Measurements from ENCODE around the gene CALHM2.
"Not testable (repeated sequence)": the region's sequence is repeated elsewhere in the genome, so short reads cannot be mapped to it uniquely, and the experiment has no call there.

CALHM2 gene

DNA sequence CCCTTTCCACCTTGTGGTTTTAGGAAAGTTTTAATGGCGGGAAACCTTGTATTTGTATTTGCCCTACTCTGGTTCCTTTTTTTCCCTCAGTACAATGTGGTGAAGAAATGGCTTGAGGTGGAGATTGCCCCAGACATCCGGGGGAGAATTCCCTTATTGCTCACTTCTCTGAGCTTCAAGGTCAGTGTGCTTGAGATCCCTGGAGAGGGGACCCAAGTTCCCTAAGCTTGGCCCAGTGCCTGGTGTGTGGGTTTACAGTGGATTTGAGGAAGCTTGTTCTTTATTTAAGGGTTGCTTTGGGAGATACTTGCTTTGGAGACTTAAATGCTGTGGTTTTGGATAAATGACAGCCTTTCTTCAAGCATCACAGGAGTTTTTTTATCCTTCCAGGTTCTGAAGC is 18.3 kb downstream of the CALHM2 start:
- peaks cover 57% of the 10 kb centered on the region for H3K36me3 Mint-ChIP-seq
- no peak for DNase-seq
- H3K27me3 Mint-ChIP-seq: no peaks in the 10 kb centered on the region
- CTCF ChIA-PET: interaction anchor here (0.7 to 3.5 kb wide), 3 partner anchors 9 to 18 kb away, joined by 3 to 14 read pairs (median 4); no protein-coding TSS in a partner anchor
- no peaks in the 10 kb centered on the region for H3K9me3 Mint-ChIP-seq
- peaks cover 50% of the 10 kb centered on the region for H3K4me1 Mint-ChIP-seq
- H3K27ac Mint-ChIP-seq: peak overlapping the region; percentile 33
- no peak overlapping the region for H3K4me3 Mint-ChIP-seq

DNA sequence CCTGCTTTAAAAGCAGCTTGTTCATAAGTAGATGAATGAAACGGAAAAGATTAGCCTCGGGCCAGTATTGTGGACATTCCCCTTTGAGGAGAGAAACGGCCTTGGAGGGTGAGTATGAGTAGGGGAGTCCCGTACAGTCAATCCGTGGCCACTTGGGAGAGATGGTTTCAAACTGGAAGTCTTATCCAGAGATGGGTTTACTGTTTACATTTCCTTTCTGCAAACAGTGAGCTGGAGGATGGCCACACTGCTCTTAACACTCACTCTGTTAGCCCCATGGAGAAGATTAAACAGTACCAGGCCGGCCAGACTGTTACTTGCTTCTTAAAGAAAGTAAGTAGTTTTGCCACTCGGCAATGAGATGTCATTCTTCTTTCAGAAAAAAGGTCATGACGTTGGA is 20.3 kb downstream of the CALHM2 start:
- no peaks in the 10 kb centered on the region for H3K9me3 Mint-ChIP-seq
- peaks cover 70% of the 10 kb centered on the region for H3K4me1 Mint-ChIP-seq
- no peaks in the 10 kb centered on the region for H3K27me3 Mint-ChIP-seq
- no peak for DNase-seq
- H3K27ac Mint-ChIP-seq: peak overlapping the region; percentile 82
- CTCF ChIA-PET: interaction anchor here (0.9 to 3.5 kb wide), 4 partner anchors 13 to 44 kb away, joined by 4 to 16 read pairs (median 10); no protein-coding TSS in a partner anchor
- H3K36me3 Mint-ChIP-seq: peaks cover 59% of the 10 kb centered on the region
- H3K4me3 Mint-ChIP-seq: no peak overlapping the region

DNA sequence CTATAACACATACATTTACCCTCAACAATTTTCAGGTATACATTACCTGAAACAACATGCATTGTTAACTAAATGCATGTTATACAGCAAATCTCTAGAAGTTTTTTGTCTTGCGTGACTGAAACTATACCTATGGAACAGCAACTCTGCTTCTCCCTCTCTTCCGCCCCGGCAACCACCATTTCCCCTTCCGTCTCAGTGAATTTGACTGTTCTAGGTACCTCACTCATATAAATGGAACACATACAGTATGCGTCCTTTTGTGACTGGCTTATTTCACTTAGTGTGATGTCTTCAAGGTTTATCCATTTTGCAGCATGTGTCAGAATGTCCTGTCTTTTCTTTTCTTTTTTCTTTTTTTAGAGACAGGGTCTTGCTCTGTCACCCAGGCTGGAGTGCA is 22.5 kb downstream of the CALHM2 start:
- Mint-ChIP-seq H3K4me3 (peak overlapping the region; percentile 21), H3K27ac (peak overlapping the region; percentile 85), H3K27me3 (no peaks in the 10 kb centered on the region), H3K4me1 (peaks cover 72% of the 10 kb centered on the region), H3K9me3 (no peaks in the 10 kb centered on the region), H3K36me3 (peaks cover 66% of the 10 kb centered on the region)
- CTCF ChIA-PET: interaction anchor here (2.9 kb wide), 1 partner anchor 47 kb away, joined by 16 read pairs; no protein-coding TSS in a partner anchor
- DNase-seq: peak; percentile 66

DNA sequence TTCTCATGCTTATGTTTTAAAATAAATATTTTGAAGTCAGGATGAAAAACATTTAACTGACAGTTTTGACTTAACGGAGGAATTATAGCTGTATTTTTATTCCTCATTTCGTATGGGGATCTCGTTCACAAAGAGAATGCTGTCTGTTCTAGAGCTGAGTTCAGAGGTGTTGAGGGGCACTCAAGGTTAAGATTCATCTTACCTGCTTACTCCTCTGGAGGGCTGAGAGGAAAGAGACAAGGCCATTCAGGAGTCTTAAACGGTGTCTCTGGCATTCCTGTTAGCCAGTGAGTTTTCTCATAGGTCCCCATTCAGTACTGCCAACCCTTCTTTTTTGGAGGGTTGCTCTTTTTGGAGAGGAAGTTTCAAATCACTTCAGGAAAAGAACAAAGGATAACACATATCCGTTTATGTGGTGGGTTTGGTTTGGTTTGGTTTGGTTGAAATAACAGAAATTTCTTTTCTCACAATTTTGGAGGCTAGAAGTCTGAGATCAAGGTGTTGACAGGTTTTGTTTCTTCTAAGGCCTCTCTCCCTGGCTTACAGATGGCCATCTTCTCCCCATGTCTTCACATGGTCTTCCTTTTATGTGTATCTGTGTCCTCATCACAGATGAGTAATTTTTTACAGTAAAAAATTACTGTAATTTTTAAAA is 23.1 kb downstream of the CALHM2 start:
- Mint-ChIP-seq H3K9me3 (no peaks in the 10 kb centered on the region), H3K4me1 (peaks cover 71% of the 10 kb centered on the region), H3K4me3 (peak overlapping the region; percentile 51), H3K27ac (peak overlapping the region; percentile 85), H3K36me3 (peaks cover 71% of the 10 kb centered on the region), H3K27me3 (no peaks in the 10 kb centered on the region)
- DNase-seq: no peak
- CTCF ChIA-PET: no interaction called here

DNA sequence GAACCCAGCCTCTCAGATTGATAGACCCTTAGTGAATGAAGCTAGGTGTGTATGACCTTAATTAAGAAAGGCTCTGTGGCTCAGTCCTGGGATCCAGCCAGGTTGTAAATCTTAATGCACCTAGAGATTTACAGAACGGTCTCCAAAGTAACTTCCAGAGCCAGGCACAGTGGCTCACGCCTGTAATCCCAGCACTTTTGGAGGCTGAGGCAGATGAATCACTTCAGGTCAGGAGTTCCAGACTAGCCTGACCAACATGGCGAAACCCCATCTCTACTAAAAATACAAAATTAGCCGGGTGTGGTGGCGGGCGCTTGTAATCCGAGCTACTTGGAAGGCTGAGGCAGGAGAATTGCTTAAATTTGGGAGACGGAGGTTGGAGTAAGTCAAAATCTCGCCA is 24.3 kb downstream of the CALHM2 start:
- no peak for DNase-seq
- H3K36me3 Mint-ChIP-seq: peaks cover 71% of the 10 kb centered on the region
- H3K4me3 Mint-ChIP-seq: no peak overlapping the region
- H3K4me1 Mint-ChIP-seq: peaks cover 62% of the 10 kb centered on the region
- CTCF ChIA-PET: interaction anchor here (0.9 to 1.7 kb wide), 4 partner anchors 14 to 684 kb away, joined by 3 to 8 read pairs (median 3); no protein-coding TSS in a partner anchor
- H3K27me3 Mint-ChIP-seq: no peaks in the 10 kb centered on the region
- H3K27ac Mint-ChIP-seq: peak overlapping the region; percentile 42
- no peaks in the 10 kb centered on the region for H3K9me3 Mint-ChIP-seq

DNA sequence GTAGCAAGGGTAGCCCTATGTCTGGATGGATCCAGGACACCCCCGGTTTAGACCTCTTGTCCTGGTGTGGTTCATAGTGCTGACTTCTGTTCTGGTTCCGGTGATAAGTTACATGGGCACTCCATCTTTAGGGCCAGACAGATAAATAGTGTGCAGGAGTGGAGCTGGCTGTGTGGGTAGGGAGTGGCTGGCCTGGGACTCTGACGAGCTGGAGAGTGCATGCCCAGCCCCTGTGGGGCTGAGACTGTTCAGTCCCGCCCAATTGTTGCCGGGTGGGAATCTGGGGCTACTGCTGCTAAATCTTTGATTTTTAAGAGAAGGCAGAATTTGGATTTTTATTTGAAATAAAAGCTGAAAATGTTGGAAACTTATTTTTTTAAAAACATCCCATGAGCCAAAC is 28.4 kb downstream of the CALHM2 start:
- H3K4me1 Mint-ChIP-seq: peaks cover 22% of the 10 kb centered on the region
- H3K27ac Mint-ChIP-seq: peak overlapping the region; percentile 53
- CTCF ChIA-PET: interaction anchor here (0.9 to 2.6 kb wide), 6 partner anchors 26 to 62 kb away, joined by 3 to 16 read pairs (median 4); partner anchors contain the start of gene CALHM2
- no peaks in the 10 kb centered on the region for H3K27me3 Mint-ChIP-seq
- peaks cover 72% of the 10 kb centered on the region for H3K36me3 Mint-ChIP-seq
- H3K4me3 Mint-ChIP-seq: no peak overlapping the region
- H3K9me3 Mint-ChIP-seq: no peaks in the 10 kb centered on the region
- no peak for DNase-seq

DNA sequence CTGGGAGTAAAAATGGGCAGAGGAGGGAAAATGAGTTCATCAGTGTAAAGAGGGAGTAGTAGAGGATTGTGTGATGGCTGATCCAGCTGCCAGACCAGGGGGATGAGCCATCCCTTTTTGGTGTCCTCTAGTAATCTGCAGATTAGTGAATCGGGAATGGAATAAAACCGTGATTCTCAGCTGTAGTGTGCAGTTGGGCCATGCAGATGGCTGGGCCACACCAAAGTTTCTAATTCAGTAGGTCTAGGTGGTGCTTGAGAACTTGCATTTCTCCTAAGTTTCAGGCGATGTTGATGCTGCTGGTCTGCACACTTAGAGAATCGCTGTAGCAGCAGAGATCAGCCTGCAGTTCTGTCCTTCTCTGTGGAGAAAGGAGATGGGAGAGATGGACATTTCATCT is 33.1 kb downstream of the CALHM2 start:
- H3K27me3 Mint-ChIP-seq: no peaks in the 10 kb centered on the region
- CTCF ChIA-PET: interaction anchor here (1.4 to 9.3 kb wide), 6 partner anchors 13 to 74 kb away, joined by 4 to 176 read pairs (median 7); partner anchors contain the start of genes CALHM3 and NEURL1
- H3K27ac Mint-ChIP-seq: no peak overlapping the region
- DNase-seq: no peak
- no peaks in the 10 kb centered on the region for H3K9me3 Mint-ChIP-seq
- H3K4me1 Mint-ChIP-seq: peaks cover 10% of the 10 kb centered on the region
- no peak overlapping the region for H3K4me3 Mint-ChIP-seq
- H3K36me3 Mint-ChIP-seq: peaks cover 71% of the 10 kb centered on the region

DNA sequence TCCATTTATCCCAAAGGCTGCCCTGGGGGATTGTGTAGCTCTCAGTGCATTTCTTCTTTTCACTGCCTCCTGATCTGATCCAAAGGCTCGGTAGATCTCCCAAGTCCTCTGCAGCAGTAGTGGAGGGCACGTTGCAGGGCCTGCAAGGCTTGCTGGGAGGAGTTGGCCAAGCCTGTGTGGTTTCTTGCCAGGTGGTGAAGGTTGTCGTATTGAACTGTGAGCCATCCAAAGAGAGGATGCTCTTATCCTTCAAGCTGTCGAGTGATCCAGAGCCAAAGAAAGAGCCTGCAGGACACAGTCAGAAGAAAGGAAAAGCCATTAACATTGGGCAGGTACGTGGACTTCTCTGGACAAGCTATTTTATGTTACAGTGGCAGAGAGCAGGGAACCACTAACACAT is 34.6 kb downstream of the CALHM2 start:
- H3K4me1 Mint-ChIP-seq: peaks cover 10% of the 10 kb centered on the region
- no peaks in the 10 kb centered on the region for H3K9me3 Mint-ChIP-seq
- H3K4me3 Mint-ChIP-seq: no peak overlapping the region
- peaks cover 69% of the 10 kb centered on the region for H3K36me3 Mint-ChIP-seq
- CTCF ChIA-PET: interaction anchor here (1.1 to 9.3 kb wide), 16 partner anchors 9 to 148 kb away, joined by 3 to 176 read pairs (median 7); partner anchors contain the start of genes ATP5MK, CALHM3, NEURL1 and PDCD11
- DNase-seq: no peak
- H3K27me3 Mint-ChIP-seq: no peaks in the 10 kb centered on the region
- no peak overlapping the region for H3K27ac Mint-ChIP-seq

DNA sequence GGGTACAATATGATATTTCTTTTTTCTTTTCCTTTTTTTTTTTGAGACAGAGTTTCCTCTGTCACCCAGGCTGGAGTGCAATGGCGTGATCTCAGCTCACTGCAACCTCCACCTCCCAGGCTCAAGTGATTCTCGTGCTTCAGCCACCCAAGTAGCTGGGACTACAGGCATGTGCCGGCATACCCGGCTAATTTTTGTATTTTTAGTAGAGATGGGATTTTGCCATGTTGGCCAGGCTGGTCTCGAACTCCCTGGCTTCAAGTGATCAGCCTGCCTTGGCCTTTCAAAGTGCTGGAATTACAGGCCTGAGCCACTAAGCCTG is 35.1 kb downstream of the CALHM2 start:
- H3K27me3 Mint-ChIP-seq, DNase-seq: not testable (repeated sequence)

DNA sequence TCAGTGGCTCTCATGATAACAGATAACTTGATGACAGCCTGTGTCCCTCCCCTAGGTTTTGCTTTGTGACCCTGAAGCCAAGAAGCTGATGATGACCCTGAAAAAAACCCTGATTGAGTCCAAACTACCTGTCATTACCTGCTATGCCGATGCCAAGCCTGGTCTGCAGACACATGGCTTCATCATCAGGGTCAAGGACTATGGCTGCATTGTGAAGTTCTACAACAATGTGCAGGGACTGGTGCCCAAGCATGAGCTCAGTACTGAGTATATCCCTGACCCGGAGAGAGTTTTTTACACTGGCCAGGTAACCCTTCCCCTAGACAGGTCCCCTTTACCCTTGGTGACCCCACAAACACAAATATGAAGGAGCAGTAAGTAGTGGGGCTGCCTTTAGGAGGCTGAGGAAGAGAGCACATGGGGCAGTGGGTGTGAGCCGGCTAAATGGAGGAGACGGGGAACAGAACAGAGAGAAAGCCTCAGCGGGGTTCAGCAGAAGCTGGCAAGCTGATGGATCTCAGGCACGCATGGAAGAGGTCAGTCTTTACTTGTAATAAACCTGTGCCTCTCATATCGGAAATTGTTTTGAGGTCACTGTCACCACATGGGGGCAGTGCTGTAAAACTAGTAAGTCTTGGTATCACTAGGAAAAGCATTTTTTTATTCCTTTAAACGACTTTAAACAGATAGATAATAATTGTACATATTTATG is 35.6 kb downstream of the CALHM2 start:
- Mint-ChIP-seq H3K9me3 (no peaks in the 10 kb centered on the region), H3K27ac (no peak overlapping the region), H3K36me3 (peaks cover 65% of the 10 kb centered on the region), H3K27me3 (no peaks in the 10 kb centered on the region), H3K4me1 (peaks cover 10% of the 10 kb centered on the region), H3K4me3 (no peak overlapping the region)
- DNase-seq: peak; percentile 81
- CTCF ChIA-PET: interaction anchor here (0.6 to 9.3 kb wide), 18 partner anchors 8 to 185 kb away, joined by 3 to 176 read pairs (median 6); partner anchors contain the start of genes ATP5MK, CALHM2, CALHM3 and NEURL1

More for the DNA sequence above, 35.1 kb downstream of the CALHM2 start:
- H3K36me3 Mint-ChIP-seq: peaks cover 66% of the 10 kb centered on the region
- CTCF ChIA-PET: interaction anchor here (0.6 to 9.3 kb wide), 17 partner anchors 9 to 180 kb away, joined by 3 to 176 read pairs (median 7); partner anchors contain the start of genes ATP5MK, CALHM3, NEURL1 and PDCD11
- not testable (repeated sequence) for H3K4me3 Mint-ChIP-seq, H3K27ac Mint-ChIP-seq, H3K9me3 Mint-ChIP-seq
- peaks cover 10% of the 10 kb centered on the region for H3K4me1 Mint-ChIP-seq

DNA sequence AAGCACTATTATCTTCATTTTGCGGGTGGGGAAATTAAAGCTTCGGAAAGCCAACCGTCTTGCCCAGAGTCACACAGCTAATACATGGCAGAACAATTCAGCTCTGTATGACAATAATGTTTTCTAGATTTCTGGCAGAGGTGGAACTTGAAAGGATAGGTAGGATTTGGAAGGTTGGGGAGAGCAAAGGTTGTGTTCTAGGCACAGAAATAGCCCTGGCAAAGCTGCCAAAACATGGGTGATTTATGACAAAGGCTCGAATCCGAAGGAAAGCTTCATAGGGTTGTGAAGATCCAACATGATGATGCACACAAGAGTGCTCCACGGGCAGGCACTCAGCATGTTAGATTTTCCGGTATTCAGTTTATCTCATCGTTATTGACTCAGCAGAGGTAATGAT is 36.6 kb downstream of the CALHM2 start:
- peaks cover 61% of the 10 kb centered on the region for H3K36me3 Mint-ChIP-seq
- no peaks in the 10 kb centered on the region for H3K9me3 Mint-ChIP-seq
- DNase-seq: no peak
- H3K4me3 Mint-ChIP-seq: no peak overlapping the region
- CTCF ChIA-PET: interaction anchor here (0.6 to 9.3 kb wide), 12 partner anchors 8 to 150 kb away, joined by 3 to 176 read pairs (median 7); partner anchors contain the start of genes CALHM2, CALHM3 and NEURL1
- H3K4me1 Mint-ChIP-seq: peaks cover 10% of the 10 kb centered on the region
- no peaks in the 10 kb centered on the region for H3K27me3 Mint-ChIP-seq
- H3K27ac Mint-ChIP-seq: no peak overlapping the region

DNA sequence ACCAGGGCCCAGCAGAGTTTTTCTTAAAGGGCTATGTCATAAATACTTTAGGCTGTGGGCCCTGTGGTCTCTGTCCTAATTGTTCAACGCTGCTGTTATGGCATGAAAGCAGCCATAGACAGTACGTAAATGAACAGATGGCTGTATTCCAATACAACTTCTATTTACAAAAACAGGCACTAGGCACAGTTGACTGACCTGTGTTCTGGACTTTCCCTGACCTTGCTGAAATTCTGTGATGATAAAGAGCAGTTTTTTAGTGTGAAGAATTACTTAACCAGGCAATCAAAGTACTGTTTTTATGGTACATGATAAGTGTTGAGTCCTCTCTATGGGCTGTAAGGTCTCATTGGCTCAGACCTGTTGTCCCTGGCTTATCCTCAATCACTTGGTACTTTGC is 38.6 kb downstream of the CALHM2 start:
- no peaks in the 10 kb centered on the region for H3K27me3 Mint-ChIP-seq
- no peak overlapping the region for H3K4me3 Mint-ChIP-seq
- CTCF ChIA-PET: interaction anchor here (7.9 to 9.3 kb wide), 2 partner anchors 64 to 71 kb away, joined by 120 to 176 read pairs; partner anchors contain the start of gene CALHM3
- H3K27ac Mint-ChIP-seq: no peak overlapping the region
- DNase-seq: no peak
- peaks cover 59% of the 10 kb centered on the region for H3K36me3 Mint-ChIP-seq
- H3K4me1 Mint-ChIP-seq: peaks cover 10% of the 10 kb centered on the region
- no peaks in the 10 kb centered on the region for H3K9me3 Mint-ChIP-seq

DNA sequence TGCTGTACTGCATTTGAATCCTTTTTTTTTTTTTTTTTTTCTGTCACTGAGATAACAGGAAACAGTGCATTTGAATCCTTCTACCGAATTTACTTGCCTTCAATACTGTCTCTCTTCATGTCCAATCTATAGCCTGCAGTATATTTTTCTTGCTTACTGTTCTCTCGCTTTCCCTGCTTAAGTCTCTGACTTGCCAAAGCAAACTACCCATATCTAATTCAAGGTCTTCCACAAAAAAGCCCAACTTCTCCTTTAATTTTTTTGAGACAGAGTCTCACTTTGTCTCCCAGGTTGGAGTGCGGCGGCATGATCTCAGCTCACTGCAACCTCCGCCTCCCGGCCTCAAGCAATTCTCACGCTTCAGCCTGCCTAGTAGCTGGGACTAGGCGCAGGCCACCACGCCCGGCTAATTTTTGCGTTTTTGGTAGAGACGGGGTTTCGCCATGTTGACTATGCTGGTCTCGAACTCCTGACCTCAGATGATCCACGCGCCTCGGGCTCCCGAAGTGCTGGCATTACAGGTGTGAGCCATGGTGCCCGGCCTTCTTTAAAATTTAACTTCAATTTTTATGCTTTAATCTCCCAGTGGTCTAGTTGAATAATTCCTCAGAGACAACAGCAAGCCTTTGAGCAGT is 54.9 kb downstream of the CALHM2 start:
- peak; percentile 22 for DNase-seq
- H3K36me3 Mint-ChIP-seq: peaks cover 39% of the 10 kb centered on the region

DNA sequence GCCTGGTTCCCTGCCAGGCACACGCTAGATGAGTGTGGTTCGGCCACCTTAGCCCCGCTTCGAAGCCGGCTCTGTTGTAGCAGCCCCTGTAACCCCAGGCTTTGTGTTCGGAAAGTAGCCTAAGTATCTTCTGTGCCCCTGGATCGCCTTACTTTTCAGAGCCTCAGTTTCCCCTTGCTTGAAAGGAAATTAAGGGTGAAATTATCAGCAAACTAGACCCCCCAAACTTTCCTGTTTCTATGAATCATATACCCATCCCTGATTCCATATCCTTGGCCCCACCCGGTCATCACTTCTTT is 55.4 kb downstream of the CALHM2 start:
- Mint-ChIP-seq H3K27ac (peak overlapping the region; percentile 92), H3K4me1 (peaks cover 58% of the 10 kb centered on the region), H3K27me3 (no peaks in the 10 kb centered on the region), H3K36me3 (peaks cover 39% of the 10 kb centered on the region), H3K4me3 (peak overlapping the region; percentile 89), H3K9me3 (no peaks in the 10 kb centered on the region)
- CTCF ChIA-PET: interaction anchor here (1.3 kb wide), 1 partner anchor 21 kb away, joined by 5 read pairs; no protein-coding TSS in a partner anchor
- DNase-seq: no peak

More for the DNA sequence above, 54.9 kb downstream of the CALHM2 start:
- Mint-ChIP-seq H3K9me3 (no peaks in the 10 kb centered on the region), H3K4me1 (peaks cover 58% of the 10 kb centered on the region), H3K27me3 (no peaks in the 10 kb centered on the region), H3K27ac (peak overlapping the region; percentile 92), H3K4me3 (peak overlapping the region; percentile 89)
- CTCF ChIA-PET: interaction anchor here (1.0 to 1.1 kb wide), 2 partner anchors 10 to 299 kb away, joined by 3 read pairs; no protein-coding TSS in a partner anchor
